HFF-Myc (cell line): Measurements from ENCODE around the gene PDCD7.

Experiments
- DNase-seq: peaks from one replicate; pipeline ENCODE4 v3.0.0-alpha.2; 2011; ENCODE audit warnings: low read depth; ENCODE audit errors: extremely low read depth
- H3K4me3 ChIP-seq: replicated peaks from 2 replicates; pipeline ENCODE4 v1.5.1; 2011; ENCODE audit warnings: low read depth, mild to moderate bottlenecking, control low read depth, low read length
- TF ChIP-seq, protein P1 (sequence below): IDR thresholded peaks from 2 replicates; pipeline ENCODE4 v1.5.1; 2012; ENCODE audit warnings: mild to moderate bottlenecking, low read depth, low read length, control low read depth; ENCODE audit errors: missing control alignments

PDCD7 gene

DNA sequence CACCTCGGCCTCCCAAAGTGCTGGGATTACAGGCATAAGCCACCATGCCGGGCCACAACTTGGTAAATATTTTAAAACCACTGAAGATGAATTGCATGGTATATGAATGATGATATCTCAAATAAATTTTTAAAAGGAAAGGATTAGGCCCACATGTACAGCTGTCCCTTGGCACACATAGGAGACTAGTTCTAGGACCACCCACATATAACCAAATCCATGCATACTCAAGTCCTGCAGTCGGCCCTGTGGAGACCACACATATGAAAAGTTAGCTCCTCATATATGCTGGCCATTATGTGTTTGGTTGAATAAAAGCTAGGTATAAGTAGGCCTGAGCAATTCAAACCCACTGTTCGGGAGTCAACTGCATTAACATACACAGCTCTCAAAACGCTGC lies 40.9 kb upstream of the PDCD7 start:
- TF ChIP-seq, protein P1, sequence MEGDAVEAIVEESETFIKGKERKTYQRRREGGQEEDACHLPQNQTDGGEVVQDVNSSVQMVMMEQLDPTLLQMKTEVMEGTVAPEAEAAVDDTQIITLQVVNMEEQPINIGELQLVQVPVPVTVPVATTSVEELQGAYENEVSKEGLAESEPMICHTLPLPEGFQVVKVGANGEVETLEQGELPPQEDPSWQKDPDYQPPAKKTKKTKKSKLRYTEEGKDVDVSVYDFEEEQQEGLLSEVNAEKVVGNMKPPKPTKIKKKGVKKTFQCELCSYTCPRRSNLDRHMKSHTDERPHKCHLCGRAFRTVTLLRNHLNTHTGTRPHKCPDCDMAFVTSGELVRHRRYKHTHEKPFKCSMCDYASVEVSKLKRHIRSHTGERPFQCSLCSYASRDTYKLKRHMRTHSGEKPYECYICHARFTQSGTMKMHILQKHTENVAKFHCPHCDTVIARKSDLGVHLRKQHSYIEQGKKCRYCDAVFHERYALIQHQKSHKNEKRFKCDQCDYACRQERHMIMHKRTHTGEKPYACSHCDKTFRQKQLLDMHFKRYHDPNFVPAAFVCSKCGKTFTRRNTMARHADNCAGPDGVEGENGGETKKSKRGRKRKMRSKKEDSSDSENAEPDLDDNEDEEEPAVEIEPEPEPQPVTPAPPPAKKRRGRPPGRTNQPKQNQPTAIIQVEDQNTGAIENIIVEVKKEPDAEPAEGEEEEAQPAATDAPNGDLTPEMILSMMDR = no peak
- DNase-seq = no peak

DNA sequence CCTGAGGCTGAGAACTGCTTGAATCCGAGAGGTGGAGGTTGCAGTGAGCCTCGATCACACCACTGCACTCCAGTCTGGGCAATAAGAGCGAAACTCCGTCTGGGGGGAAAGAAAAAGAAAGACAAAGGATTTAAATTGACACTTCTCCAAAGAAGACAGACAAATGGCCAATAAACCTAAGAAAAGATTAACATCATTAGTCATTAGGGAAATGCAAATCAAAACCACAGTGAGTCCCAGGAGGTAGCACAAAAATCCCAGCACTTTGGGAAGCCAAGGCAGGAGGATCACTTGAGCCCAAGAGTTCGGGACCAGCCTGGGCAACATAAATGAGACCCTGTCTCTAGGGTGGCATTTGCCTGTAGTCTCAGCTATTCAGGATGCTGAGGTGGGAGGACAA lies 38.9 kb upstream of the PDCD7 start:
- no peak for DNase-seq
- TF ChIP-seq, protein P1 = no peak
- H3K4me3 ChIP-seq = no peak overlapping the region

More for the DNA sequence above, 40.9 kb upstream of the PDCD7 start:
- no peak overlapping the region for H3K4me3 ChIP-seq

DNA sequence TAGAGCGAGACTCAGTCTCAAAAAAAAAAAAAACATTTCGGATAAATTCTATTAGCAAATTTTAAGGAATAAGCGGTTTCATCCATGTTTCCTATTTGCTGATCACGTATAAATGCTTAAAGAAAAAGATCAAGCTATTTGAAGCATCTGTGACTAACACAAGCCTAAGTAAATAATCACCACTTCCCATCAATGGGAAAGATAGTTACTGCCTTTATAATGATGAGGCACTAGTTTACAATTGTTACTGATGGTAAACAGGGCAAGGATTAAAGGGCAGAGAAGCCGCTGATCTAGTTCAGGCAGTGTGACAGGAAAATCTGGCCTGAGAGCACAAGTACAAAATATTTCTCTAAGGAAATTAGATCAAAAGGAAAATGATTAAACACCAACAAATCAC lies 37.8 kb upstream of the PDCD7 start:
- H3K4me3 ChIP-seq = no peak overlapping the region
- DNase-seq = no peak
- TF ChIP-seq, protein P1 = no peak

DNA sequence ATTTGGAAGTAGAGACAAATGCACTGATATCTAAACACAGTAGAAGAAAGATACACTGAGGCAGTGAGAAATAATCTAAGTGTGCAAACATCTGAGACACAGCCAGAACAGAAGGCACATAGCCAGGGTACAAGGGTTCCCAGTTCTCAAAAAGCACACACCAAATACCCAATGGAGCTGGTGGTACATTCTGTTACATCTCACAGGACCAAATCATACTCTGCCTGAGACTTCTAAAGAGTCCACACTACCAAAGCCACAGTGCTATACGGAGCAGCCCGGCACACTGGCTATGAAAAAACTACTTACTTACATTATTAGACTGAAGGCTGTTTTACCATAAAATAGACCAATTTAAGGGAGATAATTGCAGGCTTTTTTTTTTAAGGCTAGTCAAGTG lies 32.3 kb upstream of the PDCD7 start:
- DNase-seq = no peak
- TF ChIP-seq, protein P1 = no peak

DNA sequence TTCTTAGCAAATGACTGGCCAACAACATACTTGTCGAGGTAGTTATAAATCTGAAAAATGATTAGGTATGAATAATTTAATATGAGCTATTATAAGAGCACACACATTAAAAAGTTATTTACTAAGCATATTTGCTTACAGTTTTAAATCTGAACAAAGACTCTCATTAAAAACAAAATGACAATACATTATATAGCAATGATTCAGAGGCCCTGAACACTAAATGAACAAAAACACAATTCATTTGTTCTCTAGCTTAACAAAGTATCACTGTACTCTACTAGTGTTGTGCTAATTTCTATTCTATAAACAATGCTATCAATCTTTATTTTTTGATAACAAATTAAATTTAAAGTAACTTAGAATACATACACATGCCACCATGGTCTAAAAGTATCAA lies 30.5 kb upstream of the PDCD7 start:
- no peak overlapping the region for H3K4me3 ChIP-seq
- TF ChIP-seq, protein P1 = no peak
- DNase-seq = no peak

More for the DNA sequence above, 32.3 kb upstream of the PDCD7 start:
- H3K4me3 ChIP-seq = no peak overlapping the region

DNA sequence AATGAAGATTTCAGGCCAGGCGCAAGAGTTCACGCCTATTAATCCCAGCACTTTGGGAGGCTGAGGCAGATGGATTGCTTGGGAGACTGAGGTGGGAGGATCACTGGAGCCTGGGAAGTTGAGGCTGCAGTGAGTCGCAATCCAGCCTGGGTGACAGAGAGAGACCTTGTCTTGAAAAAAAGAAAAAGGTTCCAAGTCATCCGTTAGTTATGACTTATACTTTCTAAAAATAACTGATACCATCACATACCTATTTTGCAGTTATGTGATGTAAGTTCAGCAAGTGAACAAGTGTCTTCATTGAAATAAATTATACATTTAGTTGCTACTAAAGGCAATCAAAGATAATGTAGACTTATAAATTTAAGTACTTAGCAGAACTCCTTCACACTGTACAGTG lies 29.4 kb upstream of the PDCD7 start:
- no peak for DNase-seq
- TF ChIP-seq, protein P1 = no peak
- no peak overlapping the region for H3K4me3 ChIP-seq

DNA sequence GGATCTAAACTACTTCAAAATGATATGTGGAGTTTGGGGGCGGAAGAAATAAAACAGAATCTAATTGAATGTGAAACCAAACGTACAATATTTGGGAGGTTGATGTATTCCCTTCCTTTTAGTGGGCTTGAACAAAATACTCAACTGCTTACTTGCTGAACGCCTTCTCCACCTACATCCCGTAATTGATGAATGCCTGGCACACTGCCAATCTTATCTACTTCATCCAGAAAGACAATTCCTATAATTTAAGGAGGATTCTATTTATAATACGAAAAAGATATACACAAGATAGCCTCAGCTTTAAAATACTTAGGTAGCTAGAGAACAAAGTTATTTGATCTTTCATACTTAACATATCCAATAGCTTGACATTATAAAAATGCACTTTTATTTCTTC lies 23.1 kb upstream of the PDCD7 start:
- no peak for DNase-seq
- H3K4me3 ChIP-seq = no peak overlapping the region
- TF ChIP-seq, protein P1 = no peak
